ENCODE results near the gene SMNDC1.

GRCh38 chr10:110343947-110344346 is 39.2 kb upstream of the SMNDC1 start:
- TF ChIP-seq POLR2A (IDR thresholded peaks at IDR 0.05) (no peak), CTCF (IDR thresholded peaks at IDR 0.05) (no peak)
